ENCODE data around the gene SLC5A6. TPM values are rescaled to one million over a fixed set of nuclear protein-coding genes. Genes with fewer than 3 reads are reported as not detected.

The SLC5A6 gene
- polyA plus RNA-seq, 2 donors: 11.4 to 13.5 TPM

GRCh38 chr2:27170581-27171337, 41.3 kb downstream of the SLC5A6 start:
- Histone ChIP-seq H3K4me3 (ENCODE audit: low read depth in 1 of 2, low read length in 2 of 2) (no peak overlapping the region), H3K27me3 (ENCODE audit: control insufficient read depth in 1 of 2, insufficient read depth in 2 of 2, low read length in 2 of 2) (no peaks in the 10 kb centered on the region), H3K4me1 (ENCODE audit: control insufficient read depth in 2 of 2, insufficient read depth in 2 of 2, low read length in 1 of 2) (no peaks in the 10 kb centered on the region), H3K27ac (ENCODE audit: low read depth in 2 of 2, low read length in 1 of 2) (no peak overlapping the region), H3K9me3 (ENCODE audit: control insufficient read depth in 2 of 2, insufficient read depth in 1 of 2, low read depth in 1 of 2, low read length in 1 of 2) (no peaks in the 10 kb centered on the region), H3K36me3 (ENCODE audit: control insufficient read depth in 2 of 2, insufficient read depth in 2 of 2, low read length in 1 of 2) (no peaks in the 10 kb centered on the region)
- WGBS, 2 donors: 72 to 74% methylated on average over 6 of the region's 6 CpGs

- WGBS, 2 donors: 81 to 82% methylated on average over 8 of the region's 8 CpGs
- Histone ChIP-seq H3K27me3 (ENCODE audit: control insufficient read depth in 1 of 2, insufficient read depth in 2 of 2, low read length in 2 of 2) (peaks cover 0 to 3% of the 10 kb centered on the region in 2 donors), H3K9me3 (ENCODE audit: control insufficient read depth in 2 of 2, insufficient read depth in 1 of 2, low read depth in 1 of 2, low read length in 1 of 2) (no peaks in the 10 kb centered on the region), H3K36me3 (ENCODE audit: control insufficient read depth in 2 of 2, insufficient read depth in 2 of 2, low read length in 1 of 2) (no peaks in the 10 kb centered on the region), H3K4me3 (ENCODE audit: low read depth in 1 of 2, low read length in 2 of 2) (no peak overlapping the region), H3K4me1 (ENCODE audit: control insufficient read depth in 2 of 2, insufficient read depth in 2 of 2, low read length in 1 of 2) (no peaks in the 10 kb centered on the region), H3K27ac (ENCODE audit: low read depth in 2 of 2, low read length in 1 of 2) (no peak overlapping the region)
Measured at GRCh38 chr2:27164960-27165763, 46.9 kb downstream of the SLC5A6 start.

GRCh38 chr2:27162151-27163121, 49.6 kb downstream of the SLC5A6 start:
- Histone ChIP-seq H3K4me1 (ENCODE audit: control insufficient read depth in 2 of 2, insufficient read depth in 2 of 2, low read length in 1 of 2) (no peaks in the 10 kb centered on the region), H3K27ac (ENCODE audit: low read depth in 2 of 2, low read length in 1 of 2) (no peak overlapping the region), H3K4me3 (ENCODE audit: low read depth in 1 of 2, low read length in 2 of 2) (no peak overlapping the region), H3K36me3 (ENCODE audit: control insufficient read depth in 2 of 2, insufficient read depth in 2 of 2, low read length in 1 of 2) (no peaks in the 10 kb centered on the region), H3K27me3 (ENCODE audit: control insufficient read depth in 1 of 2, insufficient read depth in 2 of 2, low read length in 2 of 2) (peaks cover 0 to 3% of the 10 kb centered on the region in 2 donors), H3K9me3 (ENCODE audit: control insufficient read depth in 2 of 2, insufficient read depth in 1 of 2, low read depth in 1 of 2, low read length in 1 of 2) (no peaks in the 10 kb centered on the region)
- 73 to 78% methylated on average over 15 of the region's 15 CpGs for WGBS, 2 donors

GRCh38 chr2:27160191-27160590, 51.9 kb downstream of the SLC5A6 start:
- Histone ChIP-seq H3K27me3 (ENCODE audit: control insufficient read depth in 1 of 2, insufficient read depth in 2 of 2, low read length in 2 of 2) (peaks cover 0 to 3% of the 10 kb centered on the region in 2 donors), H3K4me3 (ENCODE audit: low read depth in 1 of 2, low read length in 2 of 2) (no peak overlapping the region)
- WGBS, 2 donors: 82 to 84% methylated on average over 9 of the region's 9 CpGs

GRCh38 chr2:27159271-27159670, 52.8 kb downstream of the SLC5A6 start:
- no peaks in the 10 kb centered on the region for H3K36me3 ChIP-seq (ENCODE audit: control insufficient read depth in 2 of 2, insufficient read depth in 2 of 2, low read length in 1 of 2)
- H3K4me1 ChIP-seq (ENCODE audit: control insufficient read depth in 2 of 2, insufficient read depth in 2 of 2, low read length in 1 of 2): no peaks in the 10 kb centered on the region
- H3K27me3 ChIP-seq (ENCODE audit: control insufficient read depth in 1 of 2, insufficient read depth in 2 of 2, low read length in 2 of 2): peaks cover 0 to 3% of the 10 kb centered on the region in 2 donors
- H3K9me3 ChIP-seq (ENCODE audit: control insufficient read depth in 2 of 2, insufficient read depth in 1 of 2, low read depth in 1 of 2, low read length in 1 of 2): no peaks in the 10 kb centered on the region
- H3K27ac ChIP-seq (ENCODE audit: low read depth in 2 of 2, low read length in 1 of 2): no peak overlapping the region
- H3K4me3 ChIP-seq (ENCODE audit: low read depth in 1 of 2, low read length in 2 of 2): no peak overlapping the region
- WGBS, 2 donors: 75% methylated on average over 6 of the region's 6 CpGs

More at GRCh38 chr2:27160191-27160590, 51.9 kb downstream of the SLC5A6 start:
- Histone ChIP-seq H3K4me1 (ENCODE audit: control insufficient read depth in 2 of 2, insufficient read depth in 2 of 2, low read length in 1 of 2) (no peaks in the 10 kb centered on the region), H3K36me3 (ENCODE audit: control insufficient read depth in 2 of 2, insufficient read depth in 2 of 2, low read length in 1 of 2) (no peaks in the 10 kb centered on the region), H3K9me3 (ENCODE audit: control insufficient read depth in 2 of 2, insufficient read depth in 1 of 2, low read depth in 1 of 2, low read length in 1 of 2) (no peaks in the 10 kb centered on the region), H3K27ac (ENCODE audit: low read depth in 2 of 2, low read length in 1 of 2) (no peak overlapping the region)

GRCh38 chr2:27158468-27158867, 53.6 kb downstream of the SLC5A6 start:
- no peaks in the 10 kb centered on the region for H3K9me3 ChIP-seq (ENCODE audit: control insufficient read depth in 2 of 2, insufficient read depth in 1 of 2, low read depth in 1 of 2, low read length in 1 of 2)
- whole genome bisulfite sequencing, 2 donors: 71 to 73% methylated on average over 6 of the region's 6 CpGs
- peaks cover 0 to 3% of the 10 kb centered on the region in 2 donors for H3K27me3 ChIP-seq (ENCODE audit: control insufficient read depth in 1 of 2, insufficient read depth in 2 of 2, low read length in 2 of 2)
- no peaks in the 10 kb centered on the region for H3K36me3 ChIP-seq (ENCODE audit: control insufficient read depth in 2 of 2, insufficient read depth in 2 of 2, low read length in 1 of 2)
- no peaks in the 10 kb centered on the region for H3K4me1 ChIP-seq (ENCODE audit: control insufficient read depth in 2 of 2, insufficient read depth in 2 of 2, low read length in 1 of 2)
- no peak overlapping the region for H3K4me3 ChIP-seq (ENCODE audit: low read depth in 1 of 2, low read length in 2 of 2)
- H3K27ac ChIP-seq (ENCODE audit: low read depth in 2 of 2, low read length in 1 of 2): no peak overlapping the region

GRCh38 chr2:27155069-27155520, 57.0 kb downstream of the SLC5A6 start:
- WGBS, 2 donors: 65 to 70% methylated on average over 9 of the region's 9 CpGs
- Histone ChIP-seq H3K9me3 (ENCODE audit: control insufficient read depth in 2 of 2, insufficient read depth in 1 of 2, low read depth in 1 of 2, low read length in 1 of 2) (no peaks in the 10 kb centered on the region), H3K27me3 (ENCODE audit: control insufficient read depth in 1 of 2, insufficient read depth in 2 of 2, low read length in 2 of 2) (no peaks in the 10 kb centered on the region), H3K36me3 (ENCODE audit: control insufficient read depth in 2 of 2, insufficient read depth in 2 of 2, low read length in 1 of 2) (no peaks in the 10 kb centered on the region), H3K4me3 (ENCODE audit: low read depth in 1 of 2, low read length in 2 of 2) (no peak overlapping the region), H3K27ac (ENCODE audit: low read depth in 2 of 2, low read length in 1 of 2) (no peak overlapping the region), H3K4me1 (ENCODE audit: control insufficient read depth in 2 of 2, insufficient read depth in 2 of 2, low read length in 1 of 2) (no peaks in the 10 kb centered on the region)

- Histone ChIP-seq H3K9me3 (ENCODE audit: control insufficient read depth in 2 of 2, insufficient read depth in 1 of 2, low read depth in 1 of 2, low read length in 1 of 2) (no peaks in the 10 kb centered on the region), H3K27ac (ENCODE audit: low read depth in 2 of 2, low read length in 1 of 2) (no peak overlapping the region), H3K4me3 (ENCODE audit: low read depth in 1 of 2, low read length in 2 of 2) (no peak overlapping the region), H3K4me1 (ENCODE audit: control insufficient read depth in 2 of 2, insufficient read depth in 2 of 2, low read length in 1 of 2) (no peaks in the 10 kb centered on the region), H3K36me3 (ENCODE audit: control insufficient read depth in 2 of 2, insufficient read depth in 2 of 2, low read length in 1 of 2) (no peaks in the 10 kb centered on the region), H3K27me3 (ENCODE audit: control insufficient read depth in 1 of 2, insufficient read depth in 2 of 2, low read length in 2 of 2) (no peaks in the 10 kb centered on the region)
- WGBS, 2 donors: 76 to 81% methylated on average over 6 of the region's 6 CpGs
Measured at GRCh38 chr2:27154488-27154887, 57.6 kb downstream of the SLC5A6 start.
